NCI-H2196 treated with DMSO at 0.1 percent for 48 hours (cell line): Measurements from ENCODE around the gene NOSIP.

Experiments
- DNase-seq: peaks from one replicate; lab custom pipeline; 2025; ENCODE audit not compliant: unreplicated experiment; lab: John Stamatoyannopoulos, UW

Gene NOSIP

GRCh38 chr19:49512970-49513745 is 67.2 kb downstream of the NOSIP start:
- no peak for DNase-seq

- no peak for DNase-seq
Observed at GRCh38 chr19:49507803-49508494, 72.4 kb downstream of the NOSIP start.

DNA sequence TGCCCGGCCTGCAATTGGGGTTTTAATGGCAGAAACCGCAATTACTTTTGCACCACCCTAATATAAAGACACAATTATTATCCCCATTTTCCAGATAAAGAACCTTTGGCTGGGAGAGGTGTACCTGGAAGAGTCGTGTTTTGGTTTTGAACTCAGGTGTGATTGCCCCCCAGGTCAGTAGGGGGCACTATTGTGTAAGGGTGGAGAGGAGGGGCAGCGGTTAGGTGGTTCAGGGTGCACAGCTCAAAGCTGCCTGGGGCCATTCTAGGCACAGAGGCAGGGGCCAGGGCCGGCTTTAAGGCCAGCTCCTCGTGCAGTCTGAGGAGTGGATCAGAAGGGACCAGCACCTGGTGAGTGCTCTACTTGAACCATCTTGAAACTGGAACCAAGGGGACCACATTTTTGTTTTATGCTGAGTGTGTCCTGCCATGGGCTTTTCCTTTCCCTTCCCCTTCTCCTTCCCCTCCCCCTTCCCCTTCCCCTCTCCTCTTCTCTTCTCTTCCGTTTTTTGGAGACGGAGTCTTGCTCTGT is 73.7 kb downstream of the NOSIP start:
- DNase-seq: peak; percentile 9
